ENCODE data around the gene IL36G.

The IL36G gene

DNA sequence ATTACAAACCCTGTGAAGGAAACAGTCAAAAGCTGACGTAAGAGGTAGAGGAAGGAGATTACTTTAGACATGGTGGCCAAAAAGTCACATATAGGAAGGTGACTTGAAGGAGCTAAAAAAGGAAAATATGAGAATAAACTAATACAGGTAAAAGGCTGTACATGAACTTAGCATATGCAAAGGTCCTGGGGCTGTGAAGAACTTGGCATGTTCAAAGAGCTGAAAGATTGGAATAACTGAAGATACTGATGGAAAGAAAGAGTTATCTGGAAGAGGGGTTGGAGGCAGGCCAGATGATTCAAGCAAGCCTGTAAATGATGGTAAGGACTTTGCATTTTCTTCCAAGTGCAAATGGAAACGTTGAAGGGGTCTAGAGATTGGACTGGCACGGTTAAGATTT, 40.7 kb downstream of the IL36G start:
- no peak for DNase-seq (ENCODE audit: low spot score)

DNA sequence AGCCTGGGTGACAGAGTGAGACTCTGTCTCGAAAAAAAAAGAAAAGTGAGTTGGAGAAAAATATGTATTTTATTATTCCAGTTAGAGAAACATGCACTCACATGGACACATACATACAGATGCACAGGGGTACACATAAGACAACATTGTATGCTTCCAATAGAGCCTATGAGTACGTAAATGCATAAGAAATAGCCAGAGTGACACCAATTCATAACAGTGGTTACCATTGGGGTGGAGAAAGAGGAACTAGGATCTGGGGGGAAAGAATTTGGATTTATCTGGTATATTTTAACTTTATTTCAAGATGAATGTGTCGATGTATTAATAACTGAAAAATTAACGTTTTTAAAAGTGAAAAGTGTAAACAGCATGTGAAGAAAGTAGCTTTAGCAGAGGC, 43.5 kb downstream of the IL36G start:
- DNase-seq (ENCODE audit: low spot score): no peak

DNA sequence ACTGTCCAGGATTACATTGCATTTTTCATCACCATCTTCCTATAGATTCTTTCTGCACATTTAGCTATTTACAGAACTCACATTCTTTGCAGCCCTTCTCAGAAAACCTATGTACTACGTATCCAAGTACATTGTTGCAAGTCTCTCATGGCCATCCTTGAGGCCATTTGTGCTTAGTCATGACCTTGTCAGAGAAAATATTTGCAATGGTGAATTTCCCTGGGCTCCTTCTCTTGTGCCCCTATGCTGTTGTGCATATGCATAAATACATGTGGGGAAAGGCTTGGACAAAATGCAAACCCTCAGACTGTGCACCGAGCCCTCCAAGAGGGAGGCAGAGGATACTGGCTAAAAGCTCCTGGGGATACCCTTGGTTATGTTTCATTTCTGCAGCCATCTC, 47.0 kb downstream of the IL36G start:
- DNase-seq (ENCODE audit: low spot score): no peak

DNA sequence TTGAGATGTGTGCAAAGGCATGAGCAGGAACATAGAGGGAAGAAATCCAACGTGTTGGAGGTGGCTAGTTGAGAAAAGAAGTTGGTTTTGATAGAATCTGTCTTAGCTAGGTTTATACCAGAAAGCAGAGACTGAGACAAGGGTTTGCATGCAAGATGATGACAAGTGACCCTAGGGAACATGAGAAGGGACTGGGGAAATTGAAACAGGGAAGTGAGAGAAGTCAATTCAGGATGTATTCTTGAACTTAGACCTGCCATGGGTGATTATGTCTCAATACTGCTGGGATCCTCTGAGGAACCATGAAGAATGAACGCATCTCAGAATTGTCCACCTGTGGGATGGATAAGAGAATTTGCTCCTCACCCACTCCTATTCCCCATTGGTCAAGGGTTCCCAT, 47.9 kb downstream of the IL36G start:
- no peak for DNase-seq (ENCODE audit: low spot score)

DNA sequence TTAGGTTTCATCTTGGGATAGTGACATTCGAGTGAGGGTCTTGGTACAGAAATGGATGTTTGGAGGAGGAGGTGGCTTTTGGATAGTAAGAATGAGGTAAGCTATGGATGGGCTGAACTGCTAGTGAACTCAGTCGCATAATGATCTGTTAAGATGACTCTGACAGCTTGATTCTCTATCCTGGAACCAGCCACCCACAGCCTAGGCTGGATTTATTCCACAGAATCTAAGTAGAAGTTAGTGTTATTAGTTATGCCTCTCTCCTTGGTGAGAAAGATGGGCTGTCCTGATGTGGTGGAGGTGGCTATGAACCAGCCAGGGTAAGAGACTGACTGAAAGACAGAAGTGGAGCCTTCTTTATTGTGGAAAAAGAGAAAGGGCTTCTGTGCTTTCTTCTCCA, 49.9 kb downstream of the IL36G start:
- DNase-seq (ENCODE audit: low spot score): no peak

DNA sequence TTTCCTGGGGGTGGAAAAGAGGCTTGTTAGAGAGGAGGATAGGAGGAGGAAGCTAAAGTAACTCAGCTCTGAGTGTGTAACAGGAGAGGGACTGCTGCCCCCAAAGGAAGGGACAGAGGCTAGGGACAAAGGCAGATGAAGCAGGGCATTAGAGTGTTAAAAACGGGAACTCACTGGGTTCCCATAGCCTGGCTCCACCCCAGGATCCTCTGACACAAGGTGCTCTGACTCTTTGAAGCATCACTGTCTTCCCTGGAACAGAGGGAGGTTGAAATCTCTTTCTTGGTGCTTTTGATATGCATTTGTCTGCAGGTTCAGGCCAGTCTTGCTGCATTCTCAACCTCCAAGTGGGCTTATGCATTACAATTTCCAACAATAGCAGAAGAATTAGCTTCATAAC, 50.3 kb downstream of the IL36G start:
- DNase-seq (ENCODE audit: low spot score): no peak

DNA sequence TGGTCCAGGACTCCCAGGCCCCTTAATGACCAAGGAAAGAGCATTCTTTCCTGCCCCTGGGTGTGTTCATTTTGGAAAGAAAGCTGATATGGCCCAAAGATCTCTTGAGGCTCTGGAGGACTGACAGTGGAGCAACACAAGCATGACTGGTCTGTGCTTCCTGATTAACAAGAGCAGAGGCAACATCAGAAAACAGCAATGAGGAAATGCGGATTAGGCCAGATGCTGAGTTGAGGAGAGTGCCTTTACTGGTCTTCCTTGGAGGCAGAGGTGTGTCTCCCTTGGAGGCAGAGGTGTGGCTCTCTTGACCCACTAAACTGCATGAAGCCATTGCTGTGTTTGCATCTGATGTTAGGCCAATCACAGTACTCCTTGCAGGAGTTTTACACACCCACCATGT, 54.9 kb downstream of the IL36G start:
- DNase-seq (ENCODE audit: low spot score): no peak

DNA sequence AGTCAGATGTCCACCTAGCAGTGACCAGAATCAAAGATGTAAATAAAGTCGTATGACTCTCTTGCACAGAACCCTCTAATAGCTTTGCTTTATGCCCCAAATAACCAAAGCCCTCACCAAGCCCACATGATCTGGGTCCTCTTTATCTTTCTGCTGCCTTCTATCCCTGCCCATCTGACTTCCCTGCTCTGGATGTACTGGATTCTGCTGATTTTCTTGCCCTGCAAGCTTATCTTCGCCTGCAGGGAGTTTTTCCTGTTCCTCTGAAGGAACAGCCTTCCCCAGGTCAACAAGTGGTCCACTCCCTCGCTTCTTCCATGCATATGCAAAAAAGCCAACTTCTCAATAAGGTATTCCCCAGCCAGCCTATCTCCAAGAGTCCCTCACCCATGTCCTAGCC, 56.2 kb downstream of the IL36G start:
- no peak for DNase-seq (ENCODE audit: low spot score)
